Fibroblast of skin of right quadriceps (primary cell): ENCODE data around the gene SNRK.

Source experiments
- DNase-seq: peaks from one replicate; pipeline ENCODE4 v3.0.0-alpha.2; 2013

SNRK gene, protein sequence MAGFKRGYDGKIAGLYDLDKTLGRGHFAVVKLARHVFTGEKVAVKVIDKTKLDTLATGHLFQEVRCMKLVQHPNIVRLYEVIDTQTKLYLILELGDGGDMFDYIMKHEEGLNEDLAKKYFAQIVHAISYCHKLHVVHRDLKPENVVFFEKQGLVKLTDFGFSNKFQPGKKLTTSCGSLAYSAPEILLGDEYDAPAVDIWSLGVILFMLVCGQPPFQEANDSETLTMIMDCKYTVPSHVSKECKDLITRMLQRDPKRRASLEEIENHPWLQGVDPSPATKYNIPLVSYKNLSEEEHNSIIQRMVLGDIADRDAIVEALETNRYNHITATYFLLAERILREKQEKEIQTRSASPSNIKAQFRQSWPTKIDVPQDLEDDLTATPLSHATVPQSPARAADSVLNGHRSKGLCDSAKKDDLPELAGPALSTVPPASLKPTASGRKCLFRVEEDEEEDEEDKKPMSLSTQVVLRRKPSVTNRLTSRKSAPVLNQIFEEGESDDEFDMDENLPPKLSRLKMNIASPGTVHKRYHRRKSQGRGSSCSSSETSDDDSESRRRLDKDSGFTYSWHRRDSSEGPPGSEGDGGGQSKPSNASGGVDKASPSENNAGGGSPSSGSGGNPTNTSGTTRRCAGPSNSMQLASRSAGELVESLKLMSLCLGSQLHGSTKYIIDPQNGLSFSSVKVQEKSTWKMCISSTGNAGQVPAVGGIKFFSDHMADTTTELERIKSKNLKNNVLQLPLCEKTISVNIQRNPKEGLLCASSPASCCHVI

DNA sequence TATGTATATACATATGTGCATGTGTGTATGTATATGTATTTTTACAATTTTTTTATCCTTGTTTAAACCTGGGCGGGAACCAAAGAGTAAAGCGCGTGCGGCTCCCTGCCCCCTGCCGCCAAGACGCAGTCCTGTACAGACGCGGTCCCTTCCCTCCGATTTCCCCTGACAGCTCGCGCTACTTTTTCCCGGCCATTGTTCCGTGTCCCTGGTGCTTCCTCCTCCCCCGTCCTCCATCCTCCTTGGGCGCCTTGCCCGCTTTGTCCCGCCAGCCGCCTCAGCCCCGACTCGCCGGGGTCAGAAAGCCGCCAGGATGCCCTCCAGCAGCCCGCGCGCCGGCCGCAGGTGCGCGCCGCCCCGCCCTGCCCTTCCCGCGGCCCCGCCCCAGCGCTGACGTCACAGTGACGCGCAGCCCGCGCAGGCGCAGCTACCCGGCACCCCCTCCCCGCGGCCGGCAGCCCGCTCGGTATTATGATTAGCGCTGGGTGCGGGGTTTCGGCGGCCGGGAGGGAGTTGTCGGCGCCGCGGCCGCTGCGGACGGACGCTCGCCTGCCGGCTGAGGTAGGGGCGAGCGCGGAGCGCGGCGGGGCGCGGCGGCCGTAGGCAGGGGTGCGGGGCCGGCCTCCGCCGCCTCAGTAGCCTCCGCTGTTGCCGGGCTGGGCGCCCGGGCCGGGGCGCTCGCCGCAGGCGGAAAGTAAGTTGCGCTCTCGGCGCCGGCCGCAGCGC lies at the start of gene SNRK:
Gene SNRK, plus strand, starts transcription at position 426 of the 726 bp plus-strand sequence. CDS start 16,664 bp downstream, outside the sequence.
- DNase-seq = peak; percentile 73

DNA sequence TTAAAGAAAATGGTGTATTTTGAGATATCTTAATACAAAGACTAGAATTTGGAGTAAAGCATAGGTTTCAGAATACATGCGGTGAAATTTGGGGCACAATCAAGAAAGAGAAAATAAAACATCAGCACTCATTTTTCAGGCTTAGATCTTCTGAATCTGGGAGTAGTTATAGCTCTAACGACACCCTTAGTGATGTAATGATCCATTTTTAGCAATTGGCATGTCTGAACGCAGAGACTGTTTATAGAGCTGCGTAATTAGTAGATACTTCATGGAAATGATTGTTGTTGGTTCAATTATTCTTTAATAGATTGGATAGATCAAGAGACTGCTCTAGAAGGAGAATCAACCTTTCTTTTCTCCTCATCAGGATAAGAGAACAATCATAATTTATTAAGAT lies 47.5 kb upstream of the SNRK start:
- DNase-seq = no peak

GRCh38 chr3:43239755-43240154 lies 46.6 kb upstream of the SNRK start:
- no peak for DNase-seq

DNA sequence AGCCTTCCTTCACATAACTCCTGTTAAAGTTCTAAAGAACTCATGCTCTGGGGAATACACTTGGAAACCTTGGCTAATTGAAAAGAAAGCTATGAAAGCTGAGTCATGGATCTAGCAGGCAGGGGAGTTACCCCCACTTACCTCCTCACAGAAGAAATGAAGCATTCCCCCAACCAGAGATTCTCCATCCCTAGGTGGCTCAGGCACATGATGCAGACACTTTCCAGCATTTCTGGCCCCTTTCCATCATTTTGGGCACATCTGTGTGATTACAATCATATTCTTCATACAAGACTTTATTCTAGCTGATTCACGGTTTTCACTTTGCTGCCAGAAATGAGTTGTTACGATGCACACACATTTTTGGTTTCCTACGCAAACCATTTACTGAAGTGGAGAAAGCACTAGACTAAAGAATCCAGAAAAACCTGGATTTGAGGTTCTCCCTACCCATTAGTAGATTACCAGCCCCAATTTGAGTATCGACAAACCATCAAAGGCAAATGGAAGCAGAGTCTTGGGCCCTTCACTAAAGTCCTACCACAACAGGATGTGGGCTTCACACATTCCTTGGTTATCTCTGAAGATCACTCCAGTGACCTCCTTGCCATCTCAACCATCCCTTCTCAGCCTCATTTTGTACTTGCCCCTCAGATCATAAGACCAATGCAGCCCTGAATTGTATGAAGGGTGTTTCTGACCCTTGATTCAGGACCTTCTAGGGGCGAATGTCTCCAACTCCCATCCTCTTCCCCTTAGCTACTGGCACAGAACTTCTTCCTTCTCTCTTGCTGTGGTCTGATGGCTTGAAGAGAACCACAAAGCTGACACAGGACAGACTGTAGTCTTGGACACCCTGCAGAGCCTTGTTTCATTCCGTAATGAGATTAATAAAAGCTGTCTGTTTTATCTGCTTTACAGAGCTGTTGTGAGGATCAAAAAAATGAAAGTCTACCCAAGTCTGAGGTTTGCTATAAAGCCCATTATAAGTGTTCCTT lies 42.5 kb upstream of the SNRK start:
- DNase-seq = peak; percentile 54

GRCh38 chr3:43244694-43245093 lies 41.6 kb upstream of the SNRK start:
- DNase-seq = no peak

- no peak for DNase-seq
Observed at GRCh38 chr3:43246976-43247375, 39.4 kb upstream of the SNRK start.

GRCh38 chr3:43247561-43248184 lies 38.7 kb upstream of the SNRK start:
- no peak for DNase-seq

GRCh38 chr3:43248185-43248583 lies 38.2 kb upstream of the SNRK start:
- peak; percentile 23 for DNase-seq

DNA sequence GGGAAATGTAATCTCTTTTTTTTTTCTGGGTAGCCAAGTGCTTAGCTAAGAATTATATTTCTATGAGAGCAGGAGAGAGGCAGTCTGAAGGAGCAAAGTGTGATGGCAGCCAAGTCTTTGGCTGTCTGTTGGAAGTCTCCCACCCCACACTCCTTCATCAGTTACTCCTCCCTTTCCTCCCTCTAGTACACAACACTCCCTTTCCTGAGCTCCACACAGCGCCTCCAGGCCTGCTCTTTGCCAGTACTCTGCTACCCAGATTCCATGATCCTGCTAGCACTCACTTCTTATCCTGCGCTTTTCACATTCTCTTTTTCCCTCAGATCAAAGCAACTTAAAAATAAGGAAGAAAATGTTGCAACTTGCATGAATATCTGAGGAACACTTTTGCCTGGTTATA lies 37.4 kb upstream of the SNRK start:
- no peak for DNase-seq

GRCh38 chr3:43249405-43249804 lies 36.9 kb upstream of the SNRK start:
- DNase-seq = no peak

GRCh38 chr3:43253294-43253693 lies 33.0 kb upstream of the SNRK start:
- no peak for DNase-seq

DNA sequence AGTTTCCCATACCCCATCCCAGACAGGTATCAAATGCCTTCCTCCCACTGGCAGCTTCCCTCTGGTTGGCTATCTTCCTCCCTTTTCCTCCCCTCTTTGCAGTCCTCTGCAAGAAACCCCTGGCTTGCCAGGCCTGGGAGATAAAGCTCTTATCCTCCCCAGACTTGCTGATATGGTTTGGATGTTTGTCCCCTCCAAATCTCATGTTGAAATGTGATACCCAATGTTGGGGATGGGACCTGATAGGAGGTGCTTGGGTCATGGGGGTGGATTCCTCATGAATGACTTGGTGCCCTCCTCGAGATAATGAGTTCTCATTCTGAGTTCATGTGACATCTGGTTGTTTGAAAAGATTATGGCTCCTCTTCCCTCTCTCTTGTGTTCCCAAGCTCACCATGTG lies 32.2 kb upstream of the SNRK start:
- no peak for DNase-seq

DNA sequence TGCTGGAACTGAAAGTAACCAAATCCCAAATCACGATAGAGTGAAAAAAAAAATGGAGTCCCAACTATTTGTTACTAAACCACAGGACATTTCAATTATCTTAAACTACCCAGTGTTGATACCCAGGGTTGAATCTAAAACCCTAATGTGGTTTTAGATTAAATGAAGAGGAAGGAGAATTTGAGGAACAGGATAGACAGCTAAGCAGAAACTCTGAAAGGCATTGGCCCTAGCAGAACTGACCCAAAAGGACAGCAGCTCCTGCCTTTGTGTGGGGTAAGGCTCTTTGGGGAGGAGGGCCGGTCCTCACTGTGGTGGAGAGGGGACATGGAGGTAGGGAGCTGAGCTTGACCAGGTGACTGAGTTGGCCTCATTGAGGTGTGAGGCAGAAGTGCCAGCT lies 30.7 kb upstream of the SNRK start:
- no peak for DNase-seq

DNA sequence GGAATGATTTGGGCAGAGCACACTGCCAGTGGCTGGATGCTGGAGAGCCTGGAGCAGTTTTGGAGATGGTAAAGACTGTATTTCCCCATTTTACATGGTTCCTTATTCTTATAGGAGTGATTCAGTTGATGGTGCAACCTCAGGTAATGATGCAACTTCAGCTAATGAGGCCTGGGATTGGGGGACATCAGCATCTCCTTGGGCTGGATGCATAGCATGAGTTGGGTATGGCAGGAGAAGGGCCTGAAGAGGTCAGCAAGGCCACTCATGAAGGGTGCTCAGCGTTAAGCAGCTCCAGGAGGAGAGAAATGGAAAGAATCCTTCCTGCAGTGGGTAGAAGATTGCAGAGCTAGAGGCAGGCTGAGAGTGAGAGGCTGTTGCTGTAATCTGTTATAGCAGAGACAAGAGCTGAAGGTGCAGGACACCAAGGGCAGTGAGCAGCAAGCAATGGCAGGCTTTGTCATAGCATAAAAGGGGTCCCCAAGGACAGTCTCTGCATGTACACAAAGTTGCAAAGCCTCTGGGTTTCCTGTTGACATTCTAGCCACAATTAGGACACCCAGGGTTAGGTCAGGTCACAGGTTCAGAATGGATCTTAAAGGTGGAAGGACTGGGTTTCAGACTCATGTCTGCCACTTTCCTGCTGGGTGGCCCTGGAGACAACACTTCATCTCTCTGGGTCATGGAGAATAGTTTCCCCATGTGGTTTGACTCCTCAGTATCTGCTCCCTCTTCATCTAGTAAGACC lies 29.5 kb upstream of the SNRK start:
- DNase-seq = no peak

- no peak for DNase-seq
Observed at GRCh38 chr3:43257850-43258249, 28.5 kb upstream of the SNRK start.

DNA sequence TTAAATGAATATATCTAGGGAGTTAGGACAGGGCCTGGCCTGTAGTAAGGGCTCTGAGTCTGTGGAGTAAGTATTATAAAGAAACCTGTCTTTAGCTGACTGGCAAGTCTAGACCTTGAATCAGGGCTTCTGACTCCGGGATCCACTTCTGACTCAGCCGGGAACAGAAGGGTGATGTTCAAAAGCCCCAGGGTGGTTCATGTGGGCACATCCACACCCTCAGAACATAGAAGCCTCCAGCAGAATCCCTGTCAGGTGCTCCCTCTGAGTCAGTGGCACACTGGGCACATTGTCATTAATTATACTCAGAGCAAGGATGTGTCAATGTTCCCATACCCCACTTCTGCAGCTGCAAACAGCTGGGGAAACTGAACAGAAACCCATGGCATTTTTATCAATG lies 26.7 kb upstream of the SNRK start:
- DNase-seq = no peak

GRCh38 chr3:43260412-43260811 lies 25.9 kb upstream of the SNRK start:
- DNase-seq = no peak

DNA sequence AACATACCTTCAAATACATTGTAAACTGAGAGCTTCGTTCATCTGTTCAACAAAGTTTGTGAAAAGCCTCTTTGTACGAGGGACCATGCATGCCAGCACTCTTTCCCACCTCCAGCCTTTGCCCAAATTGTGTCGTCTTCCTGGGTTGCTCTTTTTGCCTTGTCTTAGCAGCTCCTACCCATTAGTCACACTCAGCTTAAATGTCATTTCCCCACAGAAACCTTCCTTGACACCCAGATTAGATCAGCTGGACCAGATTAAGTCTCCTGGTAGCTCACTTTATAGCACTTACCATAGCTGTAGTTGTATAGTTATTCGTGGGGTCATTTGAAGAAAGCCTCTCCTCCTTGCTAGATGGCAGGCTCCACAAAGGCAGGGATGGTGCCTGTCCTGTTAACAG lies 24.1 kb upstream of the SNRK start:
- no peak for DNase-seq

- DNase-seq = no peak
Observed at GRCh38 chr3:43266451-43266850, 19.9 kb upstream of the SNRK start.

- no peak for DNase-seq
Observed at GRCh38 chr3:43266995-43267394, 19.3 kb upstream of the SNRK start.

GRCh38 chr3:43268636-43269035 lies 17.7 kb upstream of the SNRK start:
- no peak for DNase-seq
